Caco-2 (cell line): Measurements from ENCODE around the gene NHEJ1. TPM values are rescaled to one million over a fixed set of nuclear protein-coding genes. Genes with fewer than 3 reads are reported as not detected.
A peak's percentile ranks its signal among the peaks of the same experiment; 100 is the strongest.

ENCODE experiments used
- BruUV-seq: library from RNA; stranded (reverse); fragments of 400-500 nt; replicated peaks from 2 replicates; lab custom pipeline; 2021; lab: Mats Ljungman, UMichigan
- CTCF ChIA-PET: fragments of 300-600 bp; sonication (Branson Sonifier 250); formaldehyde crosslinking; loops from one replicate; lab custom pipeline; 2022; ENCODE audit warnings: antibody characterized with exemption; lab: Charles Lee
- POLR2A ChIA-PET: fragments of 300-600 bp; sonication (Branson Sonifier 250); formaldehyde crosslinking; loops from one replicate; lab custom pipeline; 2022; ENCODE audit warnings: antibody characterized with exemption; lab: Charles Lee
- DNase-seq, 2 experiments: peaks; one replicate each; pipeline versions ENCODE4 v3.0.0 to v3.0.0-alpha.2; 2020 to 2022
- H3K27me3 ChIP-seq: replicated peaks from 2 replicates; pipeline ENCODE4 v1.6.0; 2011; ENCODE audit warnings: low read length; ENCODE audit not compliant: control insufficient read depth, insufficient read depth
- H3K36me3 ChIP-seq: 2 replicates; pipeline ENCODE4 v1.5.1; 2011; ENCODE audit warnings: low read length; ENCODE audit not compliant: control insufficient read depth, insufficient read depth
- H3K4me1 ChIP-seq: fragments of 250-450 bp; sonication (Bioruptor Pico); 2 replicates; pipeline ENCODE4 v1.5.1; 2020; ENCODE audit warnings: mild to moderate bottlenecking
- H3K4me3 ChIP-seq: 2 replicates; pipeline ENCODE4 v1.5.1; 2011; ENCODE audit warnings: low read depth, mild to moderate bottlenecking, control low read depth, low read length
- H3K9me3 ChIP-seq: fragments of 250-450 bp; sonication (Bioruptor Pico); 2 replicates; pipeline ENCODE4 v1.5.1; 2020; ENCODE audit warnings: mild to moderate bottlenecking, moderate library complexity
- H3K27ac Mint-ChIP-seq: one replicate; pipeline ENCODE4 v1.8.0; 2022; ENCODE audit warnings: mixed read lengths; ENCODE audit not compliant: unreplicated experiment
- H3K27me3 Mint-ChIP-seq: one replicate; pipeline ENCODE4 v1.8.0; 2022; ENCODE audit warnings: mixed read lengths; ENCODE audit not compliant: insufficient read depth, unreplicated experiment
- H3K36me3 Mint-ChIP-seq: one replicate; pipeline ENCODE4 v1.8.0; 2022; ENCODE audit warnings: mild to moderate bottlenecking, mixed read lengths; ENCODE audit not compliant: insufficient read depth, unreplicated experiment
- H3K4me1 Mint-ChIP-seq: one replicate; pipeline ENCODE4 v1.8.0; 2022; ENCODE audit warnings: low read depth, mixed read lengths; ENCODE audit not compliant: unreplicated experiment
- H3K4me3 Mint-ChIP-seq: one replicate; pipeline ENCODE4 v1.8.0; 2022; ENCODE audit warnings: mild to moderate bottlenecking, moderate library complexity, mixed read lengths; ENCODE audit not compliant: unreplicated experiment
- H3K9me3 Mint-ChIP-seq: one replicate; pipeline ENCODE4 v1.8.0; 2022; ENCODE audit warnings: mixed read lengths; ENCODE audit not compliant: unreplicated experiment
- intact Hi-C: fragments of 100-400 bp; cut with micrococcal nuclease; formaldehyde crosslinking; loops from one replicate; pipeline ENCODE4 v1.10.0; 2022; ENCODE audit not compliant: unreplicated experiment
- total RNA-seq: library from RNA; stranded (reverse); gene quantifications from 2 replicates; pipeline ENCODE4 v1.2.3, GENCODE V29; 2022
- TF ChIP-seq, protein P1 (sequence below), 2 experiments: fragments of 200-600 bp in 1 of 2; IDR thresholded peaks; 1 replicate in 1 of 2; 2 replicates in 1 of 2; pipeline versions ENCODE4 v1.5.1 to v1.8.0; 2011 to 2022; ENCODE audit warnings: antibody characterized with exemption in 1 of 2, control low read depth in 1 of 2, inconsistent platforms in 1 of 2, low read depth in 1 of 2, low read length in 1 of 2, mild to moderate bottlenecking in 1 of 2, moderate library complexity in 1 of 2; ENCODE audit not compliant: insufficient read depth in 1 of 2, severe bottlenecking in 1 of 2, unreplicated experiment in 1 of 2

NHEJ1 gene
- total RNA-seq, 1 experiment from 2014 or later: 29.6 TPM

DNA sequence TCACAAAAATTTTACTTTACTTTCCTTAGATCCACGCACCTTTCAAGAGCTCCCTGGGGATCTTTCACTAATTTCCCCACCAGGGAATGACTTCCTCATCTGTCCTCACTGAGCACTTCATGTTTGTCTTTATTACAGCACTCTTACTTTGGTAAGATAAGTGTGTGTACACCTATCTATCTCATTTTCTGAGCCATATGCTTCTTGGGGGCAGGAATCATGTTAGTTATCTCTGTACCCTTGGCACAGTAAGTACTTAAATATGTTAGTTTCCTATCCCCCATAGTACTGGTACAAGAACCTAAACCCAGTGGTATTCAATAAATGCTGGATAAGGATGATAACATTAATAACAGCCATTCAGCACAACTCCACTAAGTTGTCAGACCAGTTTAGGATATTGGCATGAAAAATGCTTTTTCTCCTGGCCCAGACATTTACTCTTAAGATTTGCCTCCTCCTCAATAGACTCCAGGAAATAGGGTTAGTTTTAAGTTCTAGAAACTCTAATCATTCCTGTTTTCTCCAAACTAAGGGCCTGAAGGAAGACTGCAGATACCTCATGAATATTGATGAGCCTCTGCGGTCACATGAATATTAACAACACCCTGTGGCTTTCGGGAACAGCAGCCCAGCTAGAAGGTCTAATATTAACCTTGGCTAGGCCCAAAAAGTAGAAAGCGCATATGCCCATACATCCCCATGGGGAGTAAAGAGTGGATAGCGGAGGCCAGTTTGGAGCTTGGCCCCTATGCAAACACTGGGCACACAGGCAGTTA, 38.2 kb downstream of the NHEJ1 start:
- Histone ChIP-seq H3K9me3 (no peaks in the 10 kb centered on the region), H3K4me3 (no peak overlapping the region), H3K4me1 (peaks cover 55% of the 10 kb centered on the region), H3K27me3 (no peaks in the 10 kb centered on the region), H3K36me3 (no peaks in the 10 kb centered on the region)
- intact Hi-C loops: no loop called here
- no TSS peak for BruUV-seq
- Mint-ChIP-seq H3K9me3 (no peaks in the 10 kb centered on the region), H3K4me1 (peaks cover 63% of the 10 kb centered on the region), H3K4me3 (no peak overlapping the region), H3K36me3 (peaks cover 6% of the 10 kb centered on the region), H3K27me3 (no peaks in the 10 kb centered on the region), H3K27ac (peak overlapping the region; percentile 25)
- TF ChIP-seq, protein P1, sequence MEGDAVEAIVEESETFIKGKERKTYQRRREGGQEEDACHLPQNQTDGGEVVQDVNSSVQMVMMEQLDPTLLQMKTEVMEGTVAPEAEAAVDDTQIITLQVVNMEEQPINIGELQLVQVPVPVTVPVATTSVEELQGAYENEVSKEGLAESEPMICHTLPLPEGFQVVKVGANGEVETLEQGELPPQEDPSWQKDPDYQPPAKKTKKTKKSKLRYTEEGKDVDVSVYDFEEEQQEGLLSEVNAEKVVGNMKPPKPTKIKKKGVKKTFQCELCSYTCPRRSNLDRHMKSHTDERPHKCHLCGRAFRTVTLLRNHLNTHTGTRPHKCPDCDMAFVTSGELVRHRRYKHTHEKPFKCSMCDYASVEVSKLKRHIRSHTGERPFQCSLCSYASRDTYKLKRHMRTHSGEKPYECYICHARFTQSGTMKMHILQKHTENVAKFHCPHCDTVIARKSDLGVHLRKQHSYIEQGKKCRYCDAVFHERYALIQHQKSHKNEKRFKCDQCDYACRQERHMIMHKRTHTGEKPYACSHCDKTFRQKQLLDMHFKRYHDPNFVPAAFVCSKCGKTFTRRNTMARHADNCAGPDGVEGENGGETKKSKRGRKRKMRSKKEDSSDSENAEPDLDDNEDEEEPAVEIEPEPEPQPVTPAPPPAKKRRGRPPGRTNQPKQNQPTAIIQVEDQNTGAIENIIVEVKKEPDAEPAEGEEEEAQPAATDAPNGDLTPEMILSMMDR (IDR thresholded peaks at IDR 0.05; ENCODE audit: insufficient read depth in 1 of 2, low read depth in 1 of 2, low read length in 1 of 2, severe bottlenecking in 1 of 2, unreplicated experiment in 1 of 2): no peak
- ChIA-PET POLR2A (no interaction called here), CTCF (interaction anchor here (0.8 to 8.1 kb wide), 5 partner anchors 18 to 93 kb away, joined by 5 to 89 read pairs (median 6); no protein-coding TSS in a partner anchor)
- DNase-seq: no peak

DNA sequence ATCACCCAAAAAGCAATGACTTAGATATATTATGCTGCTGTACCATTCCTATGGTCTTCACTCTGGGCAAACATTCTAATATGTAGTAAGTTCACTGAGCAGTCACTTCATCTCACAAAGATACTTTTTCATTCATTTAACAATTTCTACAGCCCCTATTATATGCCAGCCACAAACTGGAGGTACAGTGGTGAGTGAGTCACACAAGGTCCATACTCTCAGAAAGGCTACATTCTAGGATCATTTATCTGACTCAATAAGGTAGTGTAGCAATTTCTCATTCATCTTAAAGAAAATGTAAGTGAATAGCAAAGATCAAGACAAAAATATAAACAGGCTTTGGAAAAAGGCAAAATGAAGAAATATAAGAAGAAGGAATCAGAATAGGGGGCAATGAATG, 40.5 kb downstream of the NHEJ1 start:
- no peak overlapping the region for H3K4me3 ChIP-seq
- Mint-ChIP-seq H3K36me3 (no peaks in the 10 kb centered on the region), H3K27me3 (no peaks in the 10 kb centered on the region), H3K4me1 (peaks cover 49% of the 10 kb centered on the region), H3K4me3 (no peak overlapping the region), H3K27ac (no peak overlapping the region), H3K9me3 (no peaks in the 10 kb centered on the region)
- no TSS peak for BruUV-seq
- ChIA-PET POLR2A (no interaction called here), CTCF (interaction anchor here (0.7 to 8.1 kb wide), 26 partner anchors 9 to 960 kb away, joined by 3 to 89 read pairs (median 4); partner anchors contain the start of gene IHH)
- no peaks in the 10 kb centered on the region for H3K9me3 ChIP-seq
- no peaks in the 10 kb centered on the region for H3K27me3 ChIP-seq
- DNase-seq: no peak
- H3K36me3 ChIP-seq: no peaks in the 10 kb centered on the region
- intact Hi-C loops: no loop called here
- TF ChIP-seq, protein P1 (IDR thresholded peaks at IDR 0.05; ENCODE audit: insufficient read depth in 1 of 2, low read depth in 1 of 2, low read length in 1 of 2, severe bottlenecking in 1 of 2, unreplicated experiment in 1 of 2): no peak
- peaks cover 40% of the 10 kb centered on the region for H3K4me1 ChIP-seq

GRCh38 chr2:219119422-219120043, 41.1 kb downstream of the NHEJ1 start:
- ChIA-PET CTCF (interaction anchor here (0.7 to 8.1 kb wide), 26 partner anchors 9 to 959 kb away, joined by 3 to 89 read pairs (median 4); partner anchors contain the start of gene IHH), POLR2A (no interaction called here)
- Mint-ChIP-seq H3K4me1 (peaks cover 44% of the 10 kb centered on the region), H3K36me3 (no peaks in the 10 kb centered on the region), H3K9me3 (no peaks in the 10 kb centered on the region), H3K27me3 (no peaks in the 10 kb centered on the region), H3K27ac (no peak overlapping the region), H3K4me3 (no peak overlapping the region)
- BruUV-seq: no TSS peak
- TF ChIP-seq, protein P1 (IDR thresholded peaks at IDR 0.05; ENCODE audit: insufficient read depth in 1 of 2, low read depth in 1 of 2, low read length in 1 of 2, severe bottlenecking in 1 of 2, unreplicated experiment in 1 of 2): peak; percentile 84 to 89
- H3K9me3 ChIP-seq: no peaks in the 10 kb centered on the region
- H3K36me3 ChIP-seq: no peaks in the 10 kb centered on the region
- no peak overlapping the region for H3K4me3 ChIP-seq
- peaks cover 36% of the 10 kb centered on the region for H3K4me1 ChIP-seq
- no peaks in the 10 kb centered on the region for H3K27me3 ChIP-seq
- peak; percentile 77 to 80 for DNase-seq
- intact Hi-C loops: loop anchor here (1.0 kb wide), 5 partner anchors 8 to 90 kb away; no protein-coding TSS in a partner anchor
